Liver (tissue), 3 donors: ENCODE measurements around the gene SPECC1L.
"Not testable (repeated sequence)": the region's sequence is repeated elsewhere in the genome, so short reads cannot be mapped to it uniquely, and the experiment has no call there.

ENCODE experiments used
- ATF3 ChIP-seq: IDR thresholded peaks from 2 replicates; pipeline ENCODE4 v1.6.1; 2016; ENCODE audit warnings: antibody characterized with exemption
- CTCF ChIP-seq: fragments of 150-350 bp; IDR thresholded peaks from 2 replicates; pipeline ENCODE4 v1.5.1; 2017; ENCODE audit warnings: improper control_type of control experiment, low read depth, low read length; ENCODE audit not compliant: missing input control
- FOXA1 ChIP-seq: IDR thresholded peaks from 2 replicates; pipeline ENCODE4 v1.6.1; 2016; ENCODE audit warnings: antibody characterized with exemption
- GABPA ChIP-seq, 2 donors: IDR thresholded peaks in 1 of 2; conservative IDR thresholded peaks in 1 of 2; 2 replicates each; pipeline ENCODE4 v1.6.1; 2016; ENCODE audit warnings: antibody characterized with exemption in 2 of 2, mild to moderate bottlenecking in 1 of 2, moderate library complexity in 1 of 2
- JUND ChIP-seq, 2 donors: IDR thresholded peaks; 2 replicates each; pipeline ENCODE4 v1.6.1; 2016; ENCODE audit warnings: antibody characterized with exemption in 2 of 2
- MAX ChIP-seq: IDR thresholded peaks from 2 replicates; pipeline ENCODE4 v1.6.1; 2016; ENCODE audit warnings: antibody characterized with exemption
- NR2F2 ChIP-seq: IDR thresholded peaks from 2 replicates; pipeline ENCODE4 v1.6.1; 2016; ENCODE audit warnings: antibody characterized with exemption
- RAD21 ChIP-seq, 2 donors: IDR thresholded peaks; 2 replicates each; pipeline ENCODE4 v1.6.1; 2016; ENCODE audit warnings: antibody characterized with exemption in 2 of 2, mild to moderate bottlenecking in 2 of 2
- REST ChIP-seq: IDR thresholded peaks from 2 replicates; pipeline ENCODE4 v1.6.1; 2016; ENCODE audit warnings: antibody characterized with exemption, mild to moderate bottlenecking
- SP1 ChIP-seq: IDR thresholded peaks from 2 replicates; pipeline ENCODE4 v1.6.1; 2018; ENCODE audit warnings: antibody characterized with exemption, mild to moderate bottlenecking
- TAF1 ChIP-seq: conservative IDR thresholded peaks from 2 replicates; pipeline ENCODE4 v1.6.1; 2016; ENCODE audit warnings: antibody characterized with exemption, mild to moderate bottlenecking
- YY1 ChIP-seq: IDR thresholded peaks from 2 replicates; pipeline ENCODE4 v1.6.1; 2016; ENCODE audit warnings: antibody characterized with exemption, mild to moderate bottlenecking
- ZBTB33 ChIP-seq: IDR thresholded peaks from 2 replicates; pipeline ENCODE4 v1.6.1; 2016; ENCODE audit warnings: antibody characterized with exemption
- donor health status: healthy.
- donor health status: healthy.

GRCh38 chr22:24264329-24264896 is 6.2 kb upstream of the SPECC1L start:
- not testable (repeated sequence) for TF ChIP-seq CTCF; ZBTB33; GABPA (IDR thresholded peaks at IDR 0.05 in 1 of 2, conservative IDR thresholded peaks at IDR 0.05 in 1 of 2); JUND (IDR thresholded peaks at IDR 0.05); RAD21 (IDR thresholded peaks at IDR 0.05); SP1; TAF1; NR2F2; REST; MAX; FOXA1; ATF3; YY1
